Endometrial microvascular endothelial cells (primary cell): ENCODE measurements around the gene KCNA2. TPM values are rescaled to one million over a fixed set of nuclear protein-coding genes. Genes with fewer than 3 reads are reported as not detected.

Experiments used
- in situ Hi-C: cut with HindIII; loops from 2 replicates; pipeline ENCODE4 v1.10.0; 2017; ENCODE audit warnings: low sequenced_read_pairs, low pct_unique_long_range_greater_than_20kb; ENCODE audit errors: inconsistent ontology term
- total RNA-seq: library from RNA; depleted of rRNA; stranded (reverse); fragments of >200 nt; gene quantifications from one replicate; pipeline ENCODE4 v1.2.3, GENCODE V29; 2015; ENCODE audit errors: inconsistent ontology term

The KCNA2 gene
- total RNA-seq, 1 donor from 2014 or later = not detected

DNA sequence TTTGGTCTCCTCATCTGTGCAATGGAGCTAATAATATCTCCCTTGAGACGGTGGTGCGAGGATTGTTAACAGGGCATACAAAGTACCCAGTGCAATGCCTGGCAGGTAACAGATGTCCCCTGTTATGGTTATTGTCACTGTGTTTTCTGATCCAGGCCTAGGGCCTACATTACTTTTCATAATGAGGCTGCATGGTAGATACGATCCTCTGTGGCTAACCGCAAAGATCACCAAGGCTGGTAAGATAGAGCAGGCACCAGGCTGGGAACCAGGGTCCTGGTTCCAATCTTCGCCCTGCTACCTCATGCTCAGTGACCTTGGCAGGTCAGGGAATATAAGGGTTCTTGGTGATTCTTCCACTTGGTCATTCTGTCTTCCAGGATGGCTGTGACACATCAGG is 22.7 kb downstream of the KCNA2 start:
- in situ Hi-C loops = no loop called here

- in situ Hi-C loops = no loop called here
Observed at GRCh38 chr1:110582378-110582777, 23.8 kb downstream of the KCNA2 start.

- in situ Hi-C loops = no loop called here
Observed at GRCh38 chr1:110581682-110582145, 24.4 kb downstream of the KCNA2 start.

DNA sequence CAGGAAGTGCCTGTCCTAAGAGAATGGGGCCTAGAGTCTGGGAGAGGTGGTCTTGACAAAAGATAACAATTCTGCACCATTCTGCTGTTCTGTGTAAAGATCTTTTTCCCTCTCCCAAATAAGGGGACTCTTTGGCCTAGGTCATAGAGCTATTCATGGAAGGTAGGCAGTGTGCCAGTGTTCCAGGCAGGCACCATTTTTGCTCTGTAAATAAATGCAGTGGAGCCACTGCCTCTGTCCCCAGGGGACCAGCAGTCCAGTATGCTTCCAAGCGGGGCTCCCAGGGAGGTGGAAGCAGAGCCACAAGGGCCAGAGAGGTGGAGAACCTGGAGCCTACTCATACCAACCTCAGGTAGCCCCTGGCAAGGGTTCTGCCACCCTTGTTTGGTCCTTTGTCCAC is 25.9 kb downstream of the KCNA2 start:
- in situ Hi-C loops = no loop called here

- in situ Hi-C loops = no loop called here
Observed at GRCh38 chr1:110579460-110579859, 26.7 kb downstream of the KCNA2 start.

DNA sequence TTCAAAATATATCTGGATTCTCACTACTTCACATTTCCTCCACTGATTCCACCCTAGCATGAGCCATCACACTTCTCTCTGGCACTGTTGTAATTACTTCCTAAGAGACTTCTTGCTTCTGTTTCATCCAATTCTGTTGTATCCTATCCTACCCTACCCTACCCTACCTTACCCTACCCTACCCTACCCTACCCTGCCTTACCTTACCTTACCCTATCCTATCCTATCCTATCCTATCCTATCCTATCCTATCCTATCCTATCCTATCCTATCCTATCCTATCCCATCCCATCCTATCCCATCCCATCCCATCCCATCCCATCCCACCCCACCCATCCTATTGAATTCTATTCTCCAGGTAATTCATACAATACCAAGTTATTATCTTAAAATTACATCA is 29.7 kb downstream of the KCNA2 start:
- in situ Hi-C loops = no loop called here

DNA sequence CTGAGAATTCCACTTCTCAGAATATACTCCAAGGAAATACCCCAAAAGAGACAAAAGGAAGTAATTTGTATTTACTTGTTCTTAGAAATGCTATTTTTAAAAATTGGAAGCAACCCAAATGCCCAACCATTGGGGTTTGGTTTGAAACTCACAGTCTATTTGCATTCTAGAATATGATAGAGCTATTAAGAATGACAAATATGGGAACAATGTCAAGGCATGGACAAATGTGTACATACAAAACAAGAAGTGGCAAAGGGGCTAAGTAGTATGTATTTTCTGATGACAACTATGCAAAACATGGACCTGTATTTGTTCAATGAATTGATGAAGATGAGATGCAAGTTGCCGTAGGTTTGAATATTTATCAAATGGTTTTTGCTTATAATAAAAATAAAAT is 32.8 kb downstream of the KCNA2 start:
- in situ Hi-C loops = no loop called here

DNA sequence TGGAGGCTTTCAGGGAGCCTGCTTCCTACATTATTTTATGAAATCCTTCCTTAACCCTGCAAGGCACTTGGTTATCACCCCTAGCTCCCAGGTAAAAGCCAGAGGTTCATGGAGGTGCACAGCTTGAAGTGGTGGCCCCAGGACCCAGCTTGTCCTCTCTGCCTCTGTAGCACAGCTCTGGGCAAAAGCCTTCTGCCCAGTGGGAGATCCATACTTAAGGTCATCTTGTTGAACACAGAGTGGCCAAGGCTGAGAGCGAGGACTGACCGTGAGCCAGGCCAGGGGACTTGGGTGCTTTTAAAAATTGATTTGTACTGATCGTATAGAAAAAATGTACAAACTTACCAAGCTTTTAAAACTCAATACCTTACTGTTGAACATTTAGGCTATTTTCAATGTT is 33.4 kb downstream of the KCNA2 start:
- in situ Hi-C loops = no loop called here

- in situ Hi-C loops = no loop called here
Observed at GRCh38 chr1:110570901-110571300, 35.3 kb downstream of the KCNA2 start.

DNA sequence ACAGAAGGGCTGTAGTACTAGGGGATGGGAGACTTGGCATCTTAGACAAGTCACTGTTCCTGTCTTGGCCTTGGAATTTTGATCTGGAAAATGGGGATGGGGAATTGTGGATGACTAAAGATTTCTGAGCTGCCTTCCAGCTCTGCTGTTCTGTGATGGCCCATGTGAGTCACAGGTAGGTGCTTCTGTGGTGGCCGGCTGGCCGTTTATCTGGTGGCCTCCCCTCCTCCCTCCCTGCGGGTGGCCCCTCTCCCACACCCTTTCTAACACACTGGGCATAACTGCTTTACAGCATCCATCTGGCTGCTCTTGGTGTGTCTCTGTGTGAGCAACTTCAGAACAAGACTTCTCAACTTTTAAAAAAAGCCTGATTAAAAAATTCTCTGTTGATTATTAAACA is 35.9 kb downstream of the KCNA2 start:
- in situ Hi-C loops = no loop called here

GRCh38 chr1:110566836-110567235 is 39.3 kb downstream of the KCNA2 start:
- in situ Hi-C loops = no loop called here

- in situ Hi-C loops = no loop called here
Observed at GRCh38 chr1:110565565-110565964, 40.6 kb downstream of the KCNA2 start.

DNA sequence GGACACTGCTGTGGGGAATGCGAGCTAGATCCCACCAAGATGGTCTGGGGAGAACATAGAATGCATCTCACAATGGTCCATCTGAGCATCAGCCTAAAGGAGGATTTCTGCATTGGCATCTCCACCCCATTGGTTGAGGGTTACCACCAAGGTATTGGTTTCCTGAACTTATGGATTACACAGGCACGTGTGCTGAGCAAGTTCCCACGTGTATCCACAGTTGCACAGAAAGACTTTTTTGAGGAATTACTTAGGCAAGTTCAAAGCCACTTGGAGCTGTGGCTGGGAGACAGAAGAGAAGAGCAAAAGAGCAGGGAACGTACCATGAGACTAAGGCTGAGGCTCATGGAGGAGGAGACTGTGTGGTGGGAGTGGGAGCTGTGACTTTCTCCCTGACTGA is 43.1 kb downstream of the KCNA2 start:
- in situ Hi-C loops = no loop called here

DNA sequence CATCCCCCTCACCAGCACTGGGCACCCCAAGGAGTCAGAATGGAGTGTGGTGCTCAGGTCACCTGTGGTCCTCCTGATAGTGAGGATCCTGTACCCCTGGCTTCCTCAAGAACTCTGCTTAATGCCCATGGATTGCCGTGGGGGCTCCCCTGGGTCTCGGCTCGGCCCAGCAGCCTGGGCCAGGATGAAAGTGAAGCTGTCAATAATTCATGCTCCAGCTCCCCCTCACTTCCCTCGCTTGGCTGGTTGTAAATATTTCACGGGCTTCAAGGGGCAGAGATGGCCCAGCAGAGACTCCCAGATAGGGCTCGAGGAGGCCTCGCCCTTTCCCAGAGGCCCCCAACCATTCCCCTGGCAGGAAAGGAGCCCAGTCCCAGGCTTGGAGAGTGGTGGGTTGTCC is 44.6 kb downstream of the KCNA2 start:
- in situ Hi-C loops = no loop called here

DNA sequence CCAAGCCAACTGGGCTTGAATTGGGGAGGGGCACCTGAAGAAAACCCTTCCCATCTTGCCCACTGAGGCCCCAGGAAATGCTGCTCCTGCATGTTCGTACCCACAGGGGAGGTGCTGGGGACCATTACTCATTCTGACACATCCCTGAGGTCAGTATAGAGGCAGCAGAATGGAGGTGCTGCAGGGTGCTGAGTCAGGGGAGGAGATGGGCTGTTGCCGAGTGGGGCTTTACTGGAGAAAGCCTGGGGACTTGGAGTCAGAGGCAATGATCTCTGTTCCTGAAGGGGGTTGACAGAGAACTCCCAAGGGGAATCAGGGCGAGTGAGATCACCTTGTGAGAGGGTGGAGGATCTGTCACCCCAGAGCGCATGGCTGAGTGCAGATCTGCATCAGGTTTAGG is 47.0 kb downstream of the KCNA2 start:
- in situ Hi-C loops = no loop called here

DNA sequence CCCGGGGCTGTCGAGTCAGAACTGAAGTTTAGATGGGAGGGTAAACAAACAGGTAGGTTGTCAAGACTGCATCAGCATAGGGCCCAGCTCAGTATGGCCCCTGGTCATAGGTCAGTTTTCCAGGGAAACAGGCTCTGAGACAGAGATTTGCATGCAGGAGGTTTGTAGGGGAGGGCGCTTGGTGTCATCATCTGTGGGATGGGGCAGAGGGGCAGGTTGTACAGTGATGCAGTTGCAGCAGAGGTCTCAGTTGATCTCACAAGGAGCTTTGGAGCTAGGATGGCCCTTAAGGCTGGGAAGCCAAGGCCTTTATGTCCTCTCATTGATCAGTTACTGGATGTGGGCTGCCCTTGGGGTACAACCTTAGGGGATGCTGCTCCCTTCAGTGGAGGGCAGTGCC is 48.7 kb downstream of the KCNA2 start:
- in situ Hi-C loops = no loop called here

GRCh38 chr1:110556471-110556807 is 49.7 kb downstream of the KCNA2 start:
- in situ Hi-C loops = no loop called here

- in situ Hi-C loops = no loop called here
Observed at GRCh38 chr1:110555807-110556470, 50.2 kb downstream of the KCNA2 start.

GRCh38 chr1:110554871-110555801 is 51.0 kb downstream of the KCNA2 start:
- in situ Hi-C loops = no loop called here

GRCh38 chr1:110551278-110551809 is 54.8 kb downstream of the KCNA2 start:
- in situ Hi-C loops = no loop called here
